ENCODE measurements around the gene CDH12.

DNA sequence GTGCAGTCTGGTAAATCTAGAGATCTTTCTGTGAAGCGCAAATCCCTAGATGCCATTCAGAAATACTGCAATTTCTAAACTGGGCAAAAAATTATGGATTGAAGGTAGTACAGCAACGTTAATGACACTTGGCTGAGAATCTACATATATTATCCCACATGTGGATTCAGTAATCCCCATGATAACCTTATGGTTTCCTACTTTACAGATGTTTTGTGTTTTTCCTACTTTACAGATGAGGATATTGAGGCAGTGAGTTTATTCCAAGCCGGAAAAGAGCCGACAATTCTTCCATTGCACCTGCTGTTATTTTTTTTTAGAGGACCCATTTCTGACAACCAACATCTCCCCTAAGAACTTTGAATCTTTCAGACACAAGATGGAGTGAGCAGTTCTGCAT lies 796.5 kb downstream of the CDH12 start:
- no peak for TF ChIP-seq TAF1 (IDR thresholded peaks at IDR 0.05; ENCODE audit: borderline replicate concordance, low read depth, low read length)
- no peak for TF ChIP-seq POLR2AphosphoS5 (IDR thresholded peaks at IDR 0.05; ENCODE audit: low read depth, low read length)

All from GM12892 (cell line).